ENCODE measurements around the gene IL36B. TPM values are rescaled to one million over a fixed set of nuclear protein-coding genes. Genes with fewer than 3 reads are reported as not detected.

IL36B gene
- polyA plus RNA-seq, 10 donors, result not detected

DNA sequence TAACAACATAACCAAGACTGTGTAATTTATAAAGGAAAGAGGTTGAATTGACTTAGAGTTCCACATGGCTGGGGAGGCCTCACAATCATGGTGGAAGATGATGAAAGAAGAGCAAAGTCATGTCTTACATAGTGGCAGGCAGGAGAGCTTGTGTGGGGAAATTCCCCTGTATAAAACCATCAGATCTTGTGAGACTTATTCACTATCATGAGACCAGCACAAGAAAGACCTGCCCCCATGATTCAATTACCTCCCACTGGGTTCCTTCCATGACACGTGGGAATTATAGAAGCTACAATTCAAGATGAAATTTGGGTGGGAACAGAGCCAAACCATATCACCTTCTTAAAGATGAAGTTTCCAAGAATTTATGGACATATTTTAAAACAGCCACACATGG, 3.9 kb upstream of the IL36B start:
- DNase-seq, result no peak

DNA sequence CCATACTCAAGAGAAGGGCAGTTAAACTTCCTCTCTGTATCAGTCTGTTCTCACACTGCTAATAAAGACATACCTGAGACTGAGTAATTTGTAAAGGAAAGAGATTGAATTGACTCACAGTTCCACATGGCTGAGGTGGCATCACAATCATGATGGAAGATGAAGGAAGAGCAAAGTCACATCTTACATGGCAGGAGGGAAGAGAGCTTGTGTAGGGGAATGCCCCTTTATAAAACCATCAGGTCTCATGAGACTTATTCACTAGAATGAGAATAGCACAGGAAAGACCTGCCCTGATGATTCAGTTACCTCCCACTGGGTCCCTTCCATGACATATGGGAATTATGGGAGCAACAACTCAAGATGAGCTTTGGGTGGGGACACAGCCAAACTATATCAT, 1.4 kb upstream of the IL36B start:
- DNase-seq, result no peak

DNA sequence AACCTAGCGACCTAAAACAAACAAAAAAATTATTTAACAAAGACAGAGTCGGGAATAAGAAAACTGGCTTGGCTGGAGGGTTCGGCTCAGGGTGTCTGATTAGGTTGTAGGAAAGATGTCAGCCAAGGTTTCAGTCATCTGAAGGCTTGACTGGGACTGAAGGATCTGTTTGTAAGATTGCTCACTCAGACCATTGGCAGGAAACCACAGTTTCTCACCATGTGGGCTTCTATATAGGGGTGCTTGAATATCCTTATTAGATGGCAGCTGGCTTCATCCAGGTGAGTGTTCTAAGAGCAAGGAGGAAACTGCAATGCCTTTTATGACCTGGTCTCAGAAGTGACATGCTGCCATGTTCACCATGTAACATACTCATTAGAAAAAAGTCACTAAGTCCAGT, 999 bp upstream of the IL36B start:
- no peak for DNase-seq

DNA sequence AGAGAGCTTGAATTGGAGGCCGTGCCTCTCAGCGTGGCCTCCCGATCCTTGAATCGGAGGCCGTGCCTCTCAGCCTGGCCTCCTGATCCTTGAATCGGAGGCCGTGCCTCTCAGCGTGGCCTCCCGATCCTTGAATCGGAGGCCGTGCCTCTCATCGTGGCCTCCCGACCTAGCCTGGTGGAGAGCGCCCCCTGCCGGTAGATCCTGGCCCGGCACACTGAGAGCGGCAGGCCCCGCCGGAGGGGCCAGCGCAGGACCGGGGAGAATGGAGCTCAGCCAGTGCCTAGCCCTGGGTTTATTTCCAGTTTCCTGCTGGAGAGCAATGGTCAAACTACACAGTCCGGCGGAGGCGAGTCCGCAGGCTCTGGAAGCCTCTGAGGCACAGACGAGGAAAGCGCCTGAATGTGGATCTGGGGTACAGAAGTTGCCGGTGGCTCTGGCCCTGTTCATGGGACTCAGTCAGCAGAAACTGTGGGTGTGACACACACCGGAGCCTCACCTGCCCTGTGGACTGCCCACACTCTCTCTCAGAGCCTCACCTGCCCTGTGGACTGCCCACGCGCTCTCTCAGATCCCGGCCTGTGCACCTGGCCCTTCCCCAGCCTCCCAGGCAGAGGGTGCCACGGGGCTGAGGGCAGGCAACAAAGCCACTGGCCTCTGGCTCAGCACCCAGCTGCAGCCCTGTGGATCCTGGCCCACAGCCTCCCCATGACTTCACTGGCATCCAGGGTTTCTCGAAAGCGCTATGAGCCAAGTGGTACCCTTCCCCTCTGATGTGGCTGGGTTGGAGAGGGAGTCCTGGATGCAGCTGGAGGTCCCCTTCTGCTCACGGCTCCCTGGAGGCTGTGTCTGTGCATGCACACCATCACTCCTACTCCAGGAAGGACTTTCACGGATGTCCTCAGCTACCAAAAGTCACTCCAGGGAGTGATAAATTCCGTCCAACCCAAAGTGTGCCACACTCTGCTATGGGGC, 1.5 kb downstream of the IL36B start:
- DNase-seq, result no peak

DNA sequence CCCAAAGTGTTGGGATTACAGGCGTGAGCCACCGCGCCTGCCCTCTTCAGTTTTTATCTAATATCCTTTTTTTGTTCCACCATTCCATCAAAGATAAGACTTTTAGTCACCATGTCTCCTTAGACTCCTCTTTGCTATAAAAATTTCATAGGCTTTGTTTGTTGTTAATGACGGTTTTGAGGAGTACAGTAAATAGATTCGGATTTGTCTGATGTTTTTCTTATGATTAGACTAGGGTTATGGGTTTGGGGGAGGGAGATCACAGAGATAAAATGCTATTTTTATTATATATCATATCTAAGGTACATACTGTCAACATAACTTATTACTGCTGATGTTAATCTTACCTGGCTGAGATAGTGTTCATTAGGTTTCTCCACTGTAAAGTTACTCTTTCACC, 6.2 kb downstream of the IL36B start:
- DNase-seq, result no peak

DNA sequence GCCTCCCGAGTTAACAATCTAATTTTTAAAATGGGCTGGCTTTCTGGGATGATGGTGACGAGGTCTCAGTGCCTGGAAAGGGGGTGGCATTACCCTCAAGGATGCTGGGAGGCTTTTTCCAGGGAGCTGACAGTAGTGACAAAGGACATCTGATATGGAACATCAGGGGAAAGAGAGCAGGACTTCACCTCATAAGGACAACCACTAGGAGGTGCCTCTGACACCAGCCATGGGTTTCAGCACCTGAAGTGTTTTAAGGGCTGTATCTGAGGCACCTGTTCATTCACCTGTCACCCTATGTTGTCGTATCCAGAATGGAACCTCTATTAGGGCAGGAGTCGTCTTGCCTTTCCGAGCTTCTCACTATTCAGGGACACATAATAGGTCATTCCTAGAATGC, 10.8 kb downstream of the IL36B start:
- no peak for DNase-seq

DNA sequence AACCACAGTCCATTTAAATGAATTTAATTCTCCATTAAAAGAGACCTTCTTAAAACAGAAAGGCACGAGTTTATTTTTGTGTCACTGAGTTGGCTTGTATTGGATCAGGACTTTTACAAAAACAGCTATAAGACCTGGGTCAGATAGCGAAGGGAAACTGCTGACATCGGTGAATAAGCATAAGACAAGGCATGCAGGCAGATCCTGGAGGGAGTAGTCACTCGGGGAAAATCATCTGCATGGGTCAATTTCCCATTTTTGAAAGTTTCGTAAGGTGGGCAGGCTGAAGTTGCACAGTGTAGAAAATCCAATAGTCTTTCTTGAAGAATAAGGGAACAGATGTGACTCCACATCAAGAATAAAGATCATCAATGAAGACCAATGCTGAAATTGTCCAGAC, 12.9 kb downstream of the IL36B start:
- no peak for DNase-seq

DNA sequence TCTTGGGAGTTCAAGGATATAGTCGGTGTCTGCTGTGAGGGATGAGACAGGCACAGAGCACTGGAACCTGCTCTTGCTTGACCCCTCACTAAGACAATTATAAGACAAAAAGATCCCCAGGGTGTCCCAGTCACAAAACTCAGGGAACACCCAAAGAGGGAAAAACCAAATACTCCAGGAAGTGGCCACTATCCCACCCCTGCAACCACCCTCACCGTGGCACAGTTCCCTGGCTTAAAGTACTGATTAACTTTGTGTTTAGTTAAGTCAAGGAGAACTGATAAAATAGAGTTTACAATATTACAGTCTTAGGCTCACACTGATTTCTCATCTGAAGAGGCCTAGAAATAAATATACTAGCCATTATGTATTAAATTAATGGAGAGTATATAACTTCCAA, 13.5 kb downstream of the IL36B start:
- no peak for DNase-seq

DNA sequence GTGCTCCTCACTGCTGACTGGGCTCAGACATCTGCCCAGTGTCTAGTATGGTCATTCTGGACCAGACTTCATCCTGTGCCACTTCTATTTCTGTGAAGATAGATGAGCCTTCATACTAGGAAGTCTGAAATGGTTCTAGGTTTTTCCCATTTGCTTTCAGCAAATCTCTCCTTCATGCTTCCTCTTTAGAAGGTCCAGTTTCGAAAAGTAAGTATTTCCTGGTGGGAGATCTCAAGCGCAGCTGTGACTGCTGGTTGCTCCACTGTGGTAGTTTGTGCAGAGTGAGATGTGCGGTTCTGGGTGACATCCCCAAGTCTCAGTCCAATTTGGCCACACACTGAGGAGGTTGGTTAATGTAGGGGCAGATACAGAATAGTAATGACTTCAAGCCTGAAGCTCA, 14.4 kb downstream of the IL36B start:
- no peak for DNase-seq

DNA sequence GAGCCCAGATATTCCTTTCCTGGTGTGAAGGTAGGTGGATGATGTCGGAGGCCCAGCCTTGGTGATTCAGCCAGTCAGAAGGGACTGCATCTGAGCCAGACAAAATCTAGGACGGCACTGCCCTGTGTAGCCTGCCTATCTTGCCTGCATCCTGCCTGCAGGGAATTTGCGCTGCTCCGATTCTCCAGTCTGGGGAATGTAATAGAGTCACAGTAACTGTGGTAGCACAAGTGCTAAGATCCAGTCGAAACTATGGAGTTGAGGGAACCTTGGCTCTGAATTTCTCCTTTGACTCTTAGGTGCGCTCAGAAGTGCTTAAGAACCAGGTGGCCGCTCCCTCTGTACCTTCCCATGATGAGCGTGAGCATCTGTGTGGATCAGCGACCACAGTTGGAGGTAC, 15.9 kb downstream of the IL36B start:
- DNase-seq, result no peak

DNA sequence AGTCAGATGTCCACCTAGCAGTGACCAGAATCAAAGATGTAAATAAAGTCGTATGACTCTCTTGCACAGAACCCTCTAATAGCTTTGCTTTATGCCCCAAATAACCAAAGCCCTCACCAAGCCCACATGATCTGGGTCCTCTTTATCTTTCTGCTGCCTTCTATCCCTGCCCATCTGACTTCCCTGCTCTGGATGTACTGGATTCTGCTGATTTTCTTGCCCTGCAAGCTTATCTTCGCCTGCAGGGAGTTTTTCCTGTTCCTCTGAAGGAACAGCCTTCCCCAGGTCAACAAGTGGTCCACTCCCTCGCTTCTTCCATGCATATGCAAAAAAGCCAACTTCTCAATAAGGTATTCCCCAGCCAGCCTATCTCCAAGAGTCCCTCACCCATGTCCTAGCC, 18.7 kb downstream of the IL36B start:
- DNase-seq, result no peak

DNA sequence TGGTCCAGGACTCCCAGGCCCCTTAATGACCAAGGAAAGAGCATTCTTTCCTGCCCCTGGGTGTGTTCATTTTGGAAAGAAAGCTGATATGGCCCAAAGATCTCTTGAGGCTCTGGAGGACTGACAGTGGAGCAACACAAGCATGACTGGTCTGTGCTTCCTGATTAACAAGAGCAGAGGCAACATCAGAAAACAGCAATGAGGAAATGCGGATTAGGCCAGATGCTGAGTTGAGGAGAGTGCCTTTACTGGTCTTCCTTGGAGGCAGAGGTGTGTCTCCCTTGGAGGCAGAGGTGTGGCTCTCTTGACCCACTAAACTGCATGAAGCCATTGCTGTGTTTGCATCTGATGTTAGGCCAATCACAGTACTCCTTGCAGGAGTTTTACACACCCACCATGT, 19.9 kb downstream of the IL36B start:
- DNase-seq, result no peak

DNA sequence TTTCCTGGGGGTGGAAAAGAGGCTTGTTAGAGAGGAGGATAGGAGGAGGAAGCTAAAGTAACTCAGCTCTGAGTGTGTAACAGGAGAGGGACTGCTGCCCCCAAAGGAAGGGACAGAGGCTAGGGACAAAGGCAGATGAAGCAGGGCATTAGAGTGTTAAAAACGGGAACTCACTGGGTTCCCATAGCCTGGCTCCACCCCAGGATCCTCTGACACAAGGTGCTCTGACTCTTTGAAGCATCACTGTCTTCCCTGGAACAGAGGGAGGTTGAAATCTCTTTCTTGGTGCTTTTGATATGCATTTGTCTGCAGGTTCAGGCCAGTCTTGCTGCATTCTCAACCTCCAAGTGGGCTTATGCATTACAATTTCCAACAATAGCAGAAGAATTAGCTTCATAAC, 24.6 kb downstream of the IL36B start:
- no peak for DNase-seq

DNA sequence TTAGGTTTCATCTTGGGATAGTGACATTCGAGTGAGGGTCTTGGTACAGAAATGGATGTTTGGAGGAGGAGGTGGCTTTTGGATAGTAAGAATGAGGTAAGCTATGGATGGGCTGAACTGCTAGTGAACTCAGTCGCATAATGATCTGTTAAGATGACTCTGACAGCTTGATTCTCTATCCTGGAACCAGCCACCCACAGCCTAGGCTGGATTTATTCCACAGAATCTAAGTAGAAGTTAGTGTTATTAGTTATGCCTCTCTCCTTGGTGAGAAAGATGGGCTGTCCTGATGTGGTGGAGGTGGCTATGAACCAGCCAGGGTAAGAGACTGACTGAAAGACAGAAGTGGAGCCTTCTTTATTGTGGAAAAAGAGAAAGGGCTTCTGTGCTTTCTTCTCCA, 25.0 kb downstream of the IL36B start:
- no peak for DNase-seq

DNA sequence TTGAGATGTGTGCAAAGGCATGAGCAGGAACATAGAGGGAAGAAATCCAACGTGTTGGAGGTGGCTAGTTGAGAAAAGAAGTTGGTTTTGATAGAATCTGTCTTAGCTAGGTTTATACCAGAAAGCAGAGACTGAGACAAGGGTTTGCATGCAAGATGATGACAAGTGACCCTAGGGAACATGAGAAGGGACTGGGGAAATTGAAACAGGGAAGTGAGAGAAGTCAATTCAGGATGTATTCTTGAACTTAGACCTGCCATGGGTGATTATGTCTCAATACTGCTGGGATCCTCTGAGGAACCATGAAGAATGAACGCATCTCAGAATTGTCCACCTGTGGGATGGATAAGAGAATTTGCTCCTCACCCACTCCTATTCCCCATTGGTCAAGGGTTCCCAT, 26.9 kb downstream of the IL36B start:
- no peak for DNase-seq

DNA sequence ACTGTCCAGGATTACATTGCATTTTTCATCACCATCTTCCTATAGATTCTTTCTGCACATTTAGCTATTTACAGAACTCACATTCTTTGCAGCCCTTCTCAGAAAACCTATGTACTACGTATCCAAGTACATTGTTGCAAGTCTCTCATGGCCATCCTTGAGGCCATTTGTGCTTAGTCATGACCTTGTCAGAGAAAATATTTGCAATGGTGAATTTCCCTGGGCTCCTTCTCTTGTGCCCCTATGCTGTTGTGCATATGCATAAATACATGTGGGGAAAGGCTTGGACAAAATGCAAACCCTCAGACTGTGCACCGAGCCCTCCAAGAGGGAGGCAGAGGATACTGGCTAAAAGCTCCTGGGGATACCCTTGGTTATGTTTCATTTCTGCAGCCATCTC, 27.9 kb downstream of the IL36B start:
- no peak for DNase-seq

DNA sequence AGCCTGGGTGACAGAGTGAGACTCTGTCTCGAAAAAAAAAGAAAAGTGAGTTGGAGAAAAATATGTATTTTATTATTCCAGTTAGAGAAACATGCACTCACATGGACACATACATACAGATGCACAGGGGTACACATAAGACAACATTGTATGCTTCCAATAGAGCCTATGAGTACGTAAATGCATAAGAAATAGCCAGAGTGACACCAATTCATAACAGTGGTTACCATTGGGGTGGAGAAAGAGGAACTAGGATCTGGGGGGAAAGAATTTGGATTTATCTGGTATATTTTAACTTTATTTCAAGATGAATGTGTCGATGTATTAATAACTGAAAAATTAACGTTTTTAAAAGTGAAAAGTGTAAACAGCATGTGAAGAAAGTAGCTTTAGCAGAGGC, 31.4 kb downstream of the IL36B start:
- no peak for DNase-seq

DNA sequence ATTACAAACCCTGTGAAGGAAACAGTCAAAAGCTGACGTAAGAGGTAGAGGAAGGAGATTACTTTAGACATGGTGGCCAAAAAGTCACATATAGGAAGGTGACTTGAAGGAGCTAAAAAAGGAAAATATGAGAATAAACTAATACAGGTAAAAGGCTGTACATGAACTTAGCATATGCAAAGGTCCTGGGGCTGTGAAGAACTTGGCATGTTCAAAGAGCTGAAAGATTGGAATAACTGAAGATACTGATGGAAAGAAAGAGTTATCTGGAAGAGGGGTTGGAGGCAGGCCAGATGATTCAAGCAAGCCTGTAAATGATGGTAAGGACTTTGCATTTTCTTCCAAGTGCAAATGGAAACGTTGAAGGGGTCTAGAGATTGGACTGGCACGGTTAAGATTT, 34.2 kb downstream of the IL36B start:
- no peak for DNase-seq

DNA sequence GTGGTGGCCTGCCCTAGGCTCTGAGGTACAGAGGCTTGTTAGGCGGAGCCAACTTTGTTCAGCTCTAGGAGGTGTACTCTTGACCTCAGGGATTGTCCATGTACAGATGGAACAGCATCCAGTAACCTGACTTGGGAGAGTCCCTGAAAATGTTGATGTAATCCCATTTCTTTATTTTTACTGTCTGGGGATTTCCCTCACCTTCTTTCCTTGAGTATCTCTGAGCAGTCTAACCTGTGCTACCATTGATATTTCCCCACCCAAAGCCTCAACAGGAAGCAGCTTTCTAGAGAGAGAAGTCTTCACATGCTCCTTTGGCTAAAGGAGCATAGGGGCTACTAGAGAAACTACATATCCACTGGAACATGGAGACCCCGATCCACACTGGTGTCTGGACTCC, 37.0 kb downstream of the IL36B start:
- DNase-seq, result no peak

DNA sequence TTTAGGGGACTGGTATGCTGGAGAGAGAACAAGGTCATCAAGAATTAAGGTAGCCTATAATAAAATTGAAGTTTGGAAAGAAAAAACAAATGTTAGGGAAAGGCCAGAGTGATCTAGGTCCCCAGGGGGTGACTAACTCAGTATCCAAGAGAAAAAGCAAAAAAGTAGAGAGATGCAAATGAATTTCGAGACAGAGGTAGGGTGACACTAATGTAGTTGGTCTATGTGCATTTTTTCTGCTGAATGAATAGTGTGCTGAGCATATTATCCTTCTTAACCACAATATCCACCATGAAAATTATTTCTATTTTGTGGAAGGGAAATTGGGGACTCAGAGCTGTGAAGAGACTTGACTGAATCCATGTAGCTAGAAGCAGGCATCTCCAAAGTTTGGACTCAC, 37.6 kb downstream of the IL36B start:
- DNase-seq, result no peak

DNA sequence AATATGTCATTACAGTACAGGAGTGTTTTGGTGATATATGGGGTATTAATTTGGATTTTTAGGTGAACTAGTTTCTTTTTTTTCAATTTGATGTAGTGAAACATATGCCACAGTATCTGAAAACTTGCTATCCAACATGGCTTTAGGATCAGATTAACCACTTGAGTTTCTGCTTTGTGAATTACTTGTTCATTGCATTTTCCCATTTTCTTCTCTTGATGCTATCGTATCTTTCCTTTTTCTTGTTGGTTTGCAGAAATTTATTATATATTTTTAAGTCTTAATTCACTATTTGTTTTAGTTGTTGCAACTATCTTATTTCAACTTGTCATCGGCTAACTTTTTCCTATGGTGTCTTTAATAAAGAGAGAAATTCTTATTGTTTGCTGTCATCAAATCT, 38.6 kb downstream of the IL36B start:
- no peak for DNase-seq

DNA sequence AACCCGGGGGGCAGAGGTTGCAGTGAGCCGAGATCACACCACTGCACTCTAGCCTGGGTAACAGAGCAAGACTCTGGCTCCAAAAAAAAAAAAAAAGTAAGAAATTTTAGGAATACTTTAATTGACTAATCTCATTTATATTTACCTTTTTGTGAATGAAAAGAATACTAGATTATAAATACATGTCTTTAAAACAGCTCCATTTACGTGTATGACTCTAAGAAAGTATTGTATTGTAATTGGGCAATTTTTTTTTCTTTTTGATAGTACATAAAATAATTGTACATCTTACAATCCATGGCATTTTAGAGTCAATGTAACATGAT, 39.4 kb downstream of the IL36B start:
- DNase-seq, result no peak

DNA sequence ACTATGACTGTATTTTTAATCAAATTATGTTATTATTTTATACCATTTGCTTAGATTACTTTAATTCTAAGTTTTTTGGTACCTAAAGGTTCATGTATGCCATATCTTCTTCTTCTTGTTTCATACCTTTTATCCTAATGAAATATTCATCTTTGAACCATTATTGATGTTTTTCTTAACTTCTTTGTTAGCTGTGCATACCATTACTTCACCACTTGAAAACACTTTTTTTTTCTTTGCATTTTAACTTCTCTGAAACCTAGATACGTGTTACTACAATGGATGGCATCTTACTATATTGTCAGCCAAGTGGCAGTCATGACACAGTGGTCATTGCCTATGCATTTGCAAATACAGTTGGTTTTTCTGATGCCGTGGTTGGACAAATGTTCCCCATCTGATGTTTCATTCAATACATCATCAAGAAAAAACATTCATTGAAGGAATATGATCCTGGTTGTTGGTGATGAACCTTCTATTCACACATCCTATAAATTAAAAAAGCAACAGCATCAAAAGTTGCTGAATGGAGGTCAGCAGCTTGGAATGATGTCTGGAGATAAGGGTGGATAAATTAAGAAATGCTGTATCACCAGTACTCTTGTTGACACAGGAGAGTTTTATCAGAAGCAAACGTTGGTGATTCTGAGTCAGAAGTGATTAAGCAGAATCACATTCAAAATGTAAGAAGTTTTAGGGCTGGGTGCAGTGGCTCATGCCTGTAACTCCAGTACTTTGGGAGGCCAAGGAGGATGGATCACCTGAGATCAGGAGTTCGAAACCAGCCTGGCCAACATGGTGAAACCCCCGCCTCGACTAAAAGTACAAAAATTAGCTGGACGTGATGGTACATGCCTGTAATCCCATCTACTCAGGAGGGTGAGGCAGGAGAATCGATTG, 40.0 kb downstream of the IL36B start:
- peak in 1 of 3 donors; percentile 1 for DNase-seq

Data from muscle of back (tissue), 11 donors.